Astrocyte (in vitro differentiated cells and primary cell): Measurements from ENCODE around the gene TRPV6. TPM values are rescaled to one million over a fixed set of nuclear protein-coding genes. Genes with fewer than 3 reads are reported as not detected.

Experiments
- DNase-seq: peaks from one replicate; pipeline ENCODE4 v3.0.0-alpha.2; 2010; ENCODE audit warnings: low read depth
- FAIRE-seq: peaks from 2 replicates; lab custom pipeline; 2011; peaks lifted over from hg19 to GRCh38; lab: Jason Lieb, UNC
- H2AFZ ChIP-seq: 2 replicates; pipeline ENCODE4 v1.6.0; 2012; ENCODE audit warnings: low read depth, low read length, inconsistent platforms
- H3K27ac ChIP-seq: 2 replicates; pipeline ENCODE4 v1.5.1; 2011; ENCODE audit warnings: low read depth, low read length, inconsistent platforms
- H3K27me3 ChIP-seq: 2 replicates; pipeline ENCODE4 v1.6.0; 2011; ENCODE audit warnings: low read length, inconsistent platforms; ENCODE audit not compliant: insufficient read depth
- H3K36me3 ChIP-seq: 2 replicates; pipeline ENCODE4 v1.5.1; 2011; ENCODE audit warnings: low read length, inconsistent platforms; ENCODE audit not compliant: insufficient read depth
- H3K4me1 ChIP-seq: 2 replicates; pipeline ENCODE4 v1.5.1; 2011; ENCODE audit warnings: low read length, inconsistent platforms; ENCODE audit not compliant: insufficient read depth
- H3K4me2 ChIP-seq: 2 replicates; pipeline ENCODE4 v1.6.0; 2012; ENCODE audit warnings: low read length, inconsistent platforms
- H3K4me3 ChIP-seq: 2 replicates; pipeline ENCODE4 v1.5.1; 2011; ENCODE audit warnings: low read depth, mild to moderate bottlenecking, low read length, inconsistent platforms; ENCODE audit not compliant: insufficient read depth
- H3K79me2 ChIP-seq: 2 replicates; pipeline ENCODE4 v1.6.0; 2012; ENCODE audit warnings: mild to moderate bottlenecking, low read length, inconsistent platforms; ENCODE audit not compliant: insufficient read depth
- H3K9ac ChIP-seq: 2 replicates; pipeline ENCODE4 v1.6.0; 2012; ENCODE audit warnings: mild to moderate bottlenecking, low read length, inconsistent platforms
- H3K9me3 ChIP-seq: 2 replicates; pipeline ENCODE4 v1.5.1; 2012; ENCODE audit warnings: low read depth, mild to moderate bottlenecking, low read length, inconsistent platforms; ENCODE audit not compliant: insufficient read depth
- H4K20me1 ChIP-seq: 2 replicates; pipeline ENCODE4 v1.6.0; 2012; ENCODE audit warnings: low read length, inconsistent platforms; ENCODE audit not compliant: insufficient read depth
- H3K27ac Mint-ChIP-seq: one replicate; pipeline ENCODE4 v1.8.0; 2021; ENCODE audit warnings: mild to moderate bottlenecking, mixed read lengths; ENCODE audit not compliant: unreplicated experiment
- H3K27me3 Mint-ChIP-seq: one replicate; pipeline ENCODE4 v1.8.0; 2021; ENCODE audit warnings: low read depth, mixed read lengths; ENCODE audit not compliant: unreplicated experiment
- H3K36me3 Mint-ChIP-seq: one replicate; pipeline ENCODE4 v1.8.0; 2021; ENCODE audit warnings: low read depth, mixed read lengths; ENCODE audit not compliant: unreplicated experiment
- H3K4me1 Mint-ChIP-seq: one replicate; pipeline ENCODE4 v1.8.0; 2021; ENCODE audit warnings: low read depth, mixed read lengths; ENCODE audit not compliant: unreplicated experiment
- H3K4me3 Mint-ChIP-seq: one replicate; pipeline ENCODE4 v1.8.0; 2021; ENCODE audit warnings: mild to moderate bottlenecking, moderate library complexity, mixed read lengths; ENCODE audit not compliant: unreplicated experiment
- H3K9me3 Mint-ChIP-seq: one replicate; pipeline ENCODE4 v1.8.0; 2021; ENCODE audit warnings: mild to moderate bottlenecking, mixed read lengths; ENCODE audit not compliant: unreplicated experiment
- CTCF ChIP-seq: IDR thresholded peaks from 2 replicates; pipeline ENCODE4 v1.5.1; 2011; ENCODE audit warnings: low read depth, mild to moderate bottlenecking, inconsistent platforms, low read length, moderate library complexity; ENCODE audit not compliant: insufficient read depth
- EZH2 ChIP-seq: IDR thresholded peaks from 2 replicates; pipeline ENCODE4 v1.6.1; 2012; ENCODE audit warnings: mild to moderate bottlenecking, low read length, inconsistent platforms; ENCODE audit not compliant: insufficient read depth
- total RNA-seq: library from RNA; stranded (reverse); gene quantifications from 2 replicates; pipeline ENCODE4 v1.2.1, GENCODE V29; 2021

The TRPV6 gene
- total RNA-seq, 1 donor from 2014 or later: 0.14 TPM

- H3K27me3 Mint-ChIP-seq: peaks cover 10% of the 10 kb centered on the region
- Histone ChIP-seq H3K9ac (no peak overlapping the region), H3K4me3 (no peak overlapping the region), H3K27me3 (no peaks in the 10 kb centered on the region), H3K4me1 (no peaks in the 10 kb centered on the region), H3K36me3 (no peaks in the 10 kb centered on the region), H3K79me2 (no peaks in the 10 kb centered on the region), H3K27ac (no peak overlapping the region), H3K9me3 (no peaks in the 10 kb centered on the region), H3K4me2 (no peak overlapping the region), H2AFZ (no peak overlapping the region), H4K20me1 (no peaks in the 10 kb centered on the region)
- H3K4me3 Mint-ChIP-seq: no peak overlapping the region
- H3K27ac Mint-ChIP-seq: no peak overlapping the region
- FAIRE-seq (no peak), DNase-seq (no peak)
- no peaks in the 10 kb centered on the region for H3K9me3 Mint-ChIP-seq
- no peaks in the 10 kb centered on the region for H3K36me3 Mint-ChIP-seq
- peaks cover 1% of the 10 kb centered on the region for H3K4me1 Mint-ChIP-seq
- no peak for TF ChIP-seq EZH2
- TF ChIP-seq CTCF: no peak
These were observed 24.9 kb upstream of the TRPV6 start for GRCh38 chr7:142910481-142910880.

GRCh38 chr7:142910031-142910433 lies 24.5 kb upstream of the TRPV6 start:
- FAIRE-seq (no peak), DNase-seq (peak; percentile 17)
- H4K20me1 ChIP-seq: no peaks in the 10 kb centered on the region
- no peaks in the 10 kb centered on the region for H3K79me2 ChIP-seq
- Mint-ChIP-seq H3K36me3 (no peaks in the 10 kb centered on the region), H3K27ac (no peak overlapping the region), H3K4me1 (peaks cover 1% of the 10 kb centered on the region), H3K9me3 (no peaks in the 10 kb centered on the region), H3K4me3 (no peak overlapping the region), H3K27me3 (peaks cover 10% of the 10 kb centered on the region)
- no peaks in the 10 kb centered on the region for H3K4me1 ChIP-seq
- no peak overlapping the region for H3K4me3 ChIP-seq
- peak overlapping the region; percentile 11 for H3K4me2 ChIP-seq
- no peaks in the 10 kb centered on the region for H3K36me3 ChIP-seq
- H3K27ac ChIP-seq: no peak overlapping the region
- no peak overlapping the region for H2AFZ ChIP-seq
- TF ChIP-seq CTCF (no peak), EZH2 (no peak)
- no peak overlapping the region for H3K9ac ChIP-seq
- H3K9me3 ChIP-seq: no peaks in the 10 kb centered on the region
- H3K27me3 ChIP-seq: no peaks in the 10 kb centered on the region

- no peak for FAIRE-seq
These were observed 23.7 kb upstream of the TRPV6 start for GRCh38 chr7:142908921-142909890.

More at GRCh38 chr7:142908921-142909890, 23.7 kb upstream of the TRPV6 start:
- no peak for TF ChIP-seq EZH2
- no peak for TF ChIP-seq CTCF
- Mint-ChIP-seq H3K36me3 (no peaks in the 10 kb centered on the region), H3K27me3 (peaks cover 10% of the 10 kb centered on the region), H3K4me3 (no peak overlapping the region), H3K27ac (no peak overlapping the region), H3K9me3 (no peaks in the 10 kb centered on the region), H3K4me1 (peaks cover 1% of the 10 kb centered on the region)
- Histone ChIP-seq H2AFZ (no peak overlapping the region), H3K27ac (no peak overlapping the region), H3K9me3 (peaks cover 4% of the 10 kb centered on the region), H3K4me1 (no peaks in the 10 kb centered on the region), H3K27me3 (no peaks in the 10 kb centered on the region), H3K36me3 (no peaks in the 10 kb centered on the region), H3K79me2 (no peaks in the 10 kb centered on the region), H3K4me3 (no peak overlapping the region), H4K20me1 (no peaks in the 10 kb centered on the region), H3K9ac (no peak overlapping the region), H3K4me2 (no peak overlapping the region)
- no peak for DNase-seq
